G401 (cell line): ENCODE measurements around the gene PDLIM5. TPM values are rescaled to one million over a fixed set of nuclear protein-coding genes. Genes with fewer than 3 reads are reported as not detected.
A peak's percentile ranks its signal among the peaks of the same experiment; 100 is the strongest.
"Not testable (repeated sequence)": the region's sequence is repeated elsewhere in the genome, so short reads cannot be mapped to it uniquely, and the experiment has no call there.

ENCODE experiments used
- DNase-seq: peaks from one replicate; pipeline ENCODE4 v3.0.0-alpha.2; 2015; ENCODE audit warnings: low spot score
- in situ Hi-C: cut with HindIII; loops from 2 replicates; pipeline ENCODE4 v1.10.0; 2016; ENCODE audit warnings: low sequenced_read_pairs, mixed read lengths
- total RNA-seq: library from RNA; depleted of rRNA; stranded (reverse); fragments of >200 nt; shearing (Covaris generic); gene quantifications from 2 replicates; pipeline ENCODE4 v1.2.3, GENCODE V29; 2014; rRNA removed

The PDLIM5 gene, protein sequence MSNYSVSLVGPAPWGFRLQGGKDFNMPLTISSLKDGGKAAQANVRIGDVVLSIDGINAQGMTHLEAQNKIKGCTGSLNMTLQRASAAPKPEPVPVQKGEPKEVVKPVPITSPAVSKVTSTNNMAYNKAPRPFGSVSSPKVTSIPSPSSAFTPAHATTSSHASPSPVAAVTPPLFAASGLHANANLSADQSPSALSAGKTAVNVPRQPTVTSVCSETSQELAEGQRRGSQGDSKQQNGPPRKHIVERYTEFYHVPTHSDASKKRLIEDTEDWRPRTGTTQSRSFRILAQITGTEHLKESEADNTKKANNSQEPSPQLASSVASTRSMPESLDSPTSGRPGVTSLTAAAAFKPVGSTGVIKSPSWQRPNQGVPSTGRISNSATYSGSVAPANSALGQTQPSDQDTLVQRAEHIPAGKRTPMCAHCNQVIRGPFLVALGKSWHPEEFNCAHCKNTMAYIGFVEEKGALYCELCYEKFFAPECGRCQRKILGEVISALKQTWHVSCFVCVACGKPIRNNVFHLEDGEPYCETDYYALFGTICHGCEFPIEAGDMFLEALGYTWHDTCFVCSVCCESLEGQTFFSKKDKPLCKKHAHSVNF
- 0.06 TPM in 1 of 2 replicates, not detected in the other for total RNA-seq

- peak; percentile 61 for DNase-seq
- in situ Hi-C loops, result no loop called here
Measured at GRCh38 chr4:94451695-94452475, at the start of gene PDLIM5. TSS of gene PDLIM5 (plus strand) at chr4:94451942. CDS start at chr4:94455289, 3,347 bp downstream.

DNA sequence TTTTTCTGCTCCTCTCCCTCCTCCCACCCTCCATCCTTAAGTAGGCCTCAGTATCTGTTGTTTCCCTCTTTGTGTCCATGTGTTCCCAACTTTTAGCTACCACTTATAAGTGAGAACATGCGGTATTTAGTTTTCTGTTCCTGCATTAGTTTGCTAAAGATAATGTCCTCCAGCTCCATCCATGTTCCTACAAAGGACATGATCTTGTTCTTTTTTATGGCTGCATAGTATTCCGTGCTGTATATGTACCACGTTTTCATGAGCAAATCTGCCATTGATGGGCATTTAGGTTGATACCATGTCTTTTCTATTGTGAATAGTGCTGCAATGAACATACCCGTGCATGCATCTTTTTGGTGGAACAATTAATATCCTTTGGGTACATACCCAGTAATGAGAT lies 49.3 kb upstream of the PDLIM5 start:
- in situ Hi-C loops, DNase-seq: not testable (repeated sequence)

- in situ Hi-C loops, result no loop called here
- no peak for DNase-seq
Measured at GRCh38 chr4:94403751-94404150, 48.0 kb upstream of the PDLIM5 start.

DNA sequence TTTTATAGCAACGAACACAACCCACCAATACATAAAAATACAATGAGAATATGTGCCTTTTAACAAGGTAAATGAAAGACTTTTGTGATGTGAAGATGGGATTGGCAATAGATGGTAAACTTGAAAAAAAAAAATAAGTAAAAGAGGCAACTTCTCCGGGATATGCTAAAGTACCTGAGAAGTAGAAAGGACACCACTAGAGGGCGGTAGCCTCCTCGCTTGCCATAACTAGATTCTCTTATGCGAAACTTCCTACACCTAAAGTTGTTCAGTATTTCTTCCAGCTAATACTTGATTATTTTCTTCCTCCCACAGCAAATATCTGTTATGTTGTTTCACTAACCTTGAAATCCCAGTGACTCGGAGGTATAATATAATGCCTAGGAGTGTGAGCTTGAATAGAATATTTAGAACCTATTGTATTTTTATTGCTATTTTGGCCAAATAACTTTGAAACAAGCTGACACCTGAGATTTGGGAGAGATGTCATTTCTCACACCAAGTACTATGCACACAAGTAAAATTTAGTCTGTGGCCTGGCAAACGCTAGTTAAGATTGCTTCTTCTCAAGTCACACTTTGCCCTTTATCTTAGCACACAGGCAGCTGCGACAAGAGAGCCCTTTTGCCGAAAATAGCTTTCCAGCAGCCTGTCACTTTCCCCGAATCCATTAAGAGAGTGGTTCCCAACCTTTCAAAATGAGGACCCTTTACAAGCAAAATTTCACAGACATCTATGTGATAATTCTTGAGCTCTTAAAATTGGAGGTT lies 44.9 kb upstream of the PDLIM5 start:
- peak; percentile 55 for DNase-seq
- in situ Hi-C loops, result no loop called here

DNA sequence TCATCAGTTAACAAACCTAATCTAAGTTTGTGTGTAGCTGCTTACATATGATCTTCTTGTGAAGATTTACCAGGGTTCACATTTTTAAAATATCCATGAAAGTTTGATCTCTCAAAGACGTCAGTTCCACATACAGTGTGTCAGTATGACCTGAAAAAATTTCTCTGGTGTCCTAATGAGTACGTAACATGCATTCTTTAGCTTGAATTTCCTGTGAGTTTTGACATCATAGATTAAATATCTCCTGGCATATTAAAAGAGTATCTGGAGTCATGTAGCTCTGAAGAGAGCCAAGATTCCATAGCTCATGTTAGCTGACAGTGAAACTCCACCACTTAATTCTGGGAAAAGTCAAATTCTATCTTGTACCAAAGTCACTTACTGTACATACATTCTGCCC lies 43.9 kb upstream of the PDLIM5 start:
- no peak for DNase-seq
- in situ Hi-C loops, result no loop called here

DNA sequence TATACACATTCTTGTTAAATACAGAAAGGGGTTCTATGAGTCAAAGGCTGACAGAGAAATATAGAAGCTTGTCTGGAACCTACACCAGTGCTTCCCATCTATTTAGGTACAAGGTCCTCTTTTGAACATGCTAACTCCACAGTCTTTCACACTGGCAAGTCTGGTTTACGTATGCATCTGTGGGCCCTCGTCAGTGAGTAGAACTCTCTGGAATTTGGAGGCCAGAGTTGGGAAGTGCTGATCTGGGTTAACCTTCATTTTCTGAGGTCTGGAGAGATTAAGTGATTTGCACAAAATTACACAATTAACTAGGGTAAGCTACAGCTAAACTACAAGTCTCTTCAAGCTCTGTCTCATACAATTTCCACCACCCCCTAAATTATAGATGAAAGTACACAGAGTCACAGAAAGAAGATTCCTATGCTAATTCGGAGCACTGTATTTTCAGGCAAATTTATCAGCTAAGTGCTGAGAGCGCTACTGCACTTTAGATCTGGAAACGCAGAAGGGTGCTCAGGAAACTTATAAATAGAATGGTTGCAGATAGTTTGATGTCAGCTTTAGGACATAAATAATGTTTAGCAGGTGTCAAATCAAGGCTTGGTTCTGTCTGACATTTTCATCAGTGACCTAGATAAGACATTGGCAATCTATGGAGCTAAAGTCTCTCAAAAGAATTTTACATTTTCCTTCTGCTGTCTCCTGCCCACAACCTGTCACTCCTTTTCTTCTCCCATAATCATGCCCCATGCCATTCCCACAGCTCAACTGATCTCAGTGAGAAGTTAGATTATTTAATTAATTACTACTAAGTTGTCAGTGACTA lies 43.0 kb upstream of the PDLIM5 start:
- DNase-seq, result no peak
- in situ Hi-C loops, result no loop called here

DNA sequence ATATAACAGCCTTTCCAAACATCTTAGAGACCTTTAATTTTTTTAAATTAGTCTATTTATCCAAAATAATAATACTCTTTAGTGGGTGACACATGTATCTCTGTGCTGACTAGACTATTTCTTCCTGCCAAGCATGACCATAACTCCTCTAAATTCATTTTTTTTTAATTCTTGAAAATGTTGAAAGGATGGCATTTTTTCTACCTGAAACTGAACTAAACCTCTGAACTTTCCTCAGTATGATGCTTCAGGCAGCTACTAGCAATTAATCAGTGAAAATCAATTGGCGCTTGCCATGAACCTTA lies 42.4 kb upstream of the PDLIM5 start:
- in situ Hi-C loops, result no loop called here

GRCh38 chr4:94409962-94410361 lies 41.8 kb upstream of the PDLIM5 start:
- DNase-seq, result no peak
- in situ Hi-C loops, result no loop called here

More for the DNA sequence above, 42.4 kb upstream of the PDLIM5 start:
- DNase-seq, result no peak

GRCh38 chr4:94410678-94411206 lies 41.0 kb upstream of the PDLIM5 start:
- in situ Hi-C loops, result no loop called here

GRCh38 chr4:94411296-94411695 lies 40.4 kb upstream of the PDLIM5 start:
- DNase-seq, result no peak
- in situ Hi-C loops, result no loop called here

More at GRCh38 chr4:94410678-94411206, 41.0 kb upstream of the PDLIM5 start:
- DNase-seq, result no peak

DNA sequence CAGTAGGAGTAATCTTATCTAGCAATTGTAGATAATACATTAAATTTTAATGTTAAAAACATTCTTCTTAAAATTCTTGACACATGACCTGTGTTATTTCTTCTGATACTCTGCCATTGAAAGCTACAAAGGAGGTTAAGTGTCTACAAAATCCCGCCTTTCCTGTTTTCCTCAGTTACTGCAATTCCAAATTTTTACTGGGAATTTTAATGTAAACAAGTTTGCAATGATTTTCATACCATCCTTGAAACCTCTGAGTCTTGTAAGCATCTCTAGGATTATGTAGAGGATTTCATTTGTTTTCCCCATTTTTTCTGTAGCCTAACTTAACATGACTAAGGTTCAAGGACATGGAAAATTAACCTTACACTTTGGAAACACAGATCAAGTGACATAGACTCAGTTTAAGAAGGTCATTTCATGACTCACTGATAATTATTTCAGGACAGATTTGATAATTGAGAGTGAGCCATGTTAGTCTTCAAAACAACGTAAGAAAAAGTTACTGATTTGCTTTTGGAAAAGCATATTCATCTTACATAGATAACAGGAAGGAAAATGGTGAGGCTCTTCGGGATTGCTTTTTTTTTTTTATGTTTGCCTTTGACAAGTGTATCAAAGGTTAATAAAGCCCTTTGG lies 39.6 kb upstream of the PDLIM5 start:
- in situ Hi-C loops, result no loop called here
- DNase-seq, result no peak

GRCh38 chr4:94412658-94413038 lies 39.1 kb upstream of the PDLIM5 start:
- DNase-seq, result no peak
- in situ Hi-C loops, result no loop called here

DNA sequence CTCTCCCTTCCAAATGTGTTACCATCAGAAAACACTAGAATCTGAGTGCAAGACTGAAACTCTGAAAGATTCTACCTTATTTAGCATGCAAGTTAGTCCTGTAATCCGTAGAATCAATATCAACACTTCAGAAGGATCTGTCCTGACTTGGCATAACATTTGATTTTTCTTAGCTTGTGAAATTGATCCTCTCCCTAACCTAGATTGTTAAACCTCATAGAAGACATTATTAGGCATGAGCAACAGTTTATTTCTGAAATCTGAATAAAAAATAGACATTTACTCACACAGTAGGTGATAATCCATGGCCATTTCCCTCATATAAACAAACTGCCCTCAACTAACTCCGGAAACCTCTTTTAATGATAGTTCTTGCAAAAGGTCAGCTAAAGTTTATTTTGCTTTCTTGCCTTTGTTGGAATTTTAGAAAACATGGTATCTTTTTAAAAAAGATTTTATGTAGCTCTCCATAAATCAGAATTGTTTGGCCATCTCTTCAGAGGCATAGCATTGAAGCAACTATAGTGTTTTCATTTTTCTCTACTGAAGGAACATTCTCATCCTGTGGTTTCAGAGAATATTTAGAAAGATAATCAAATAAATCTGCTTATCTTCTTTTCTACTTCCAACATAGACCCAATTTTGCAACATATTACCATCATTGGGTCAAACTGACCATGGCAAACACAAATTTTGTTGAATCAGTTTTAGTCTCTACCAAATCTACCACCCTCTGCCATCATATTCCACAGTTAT lies 38.5 kb upstream of the PDLIM5 start:
- DNase-seq, result no peak
- in situ Hi-C loops, result no loop called here

- in situ Hi-C loops, result no loop called here
- DNase-seq, result no peak
Measured at GRCh38 chr4:94414907-94415306, 36.8 kb upstream of the PDLIM5 start.

GRCh38 chr4:94415448-94415847 lies 36.3 kb upstream of the PDLIM5 start:
- no peak for DNase-seq
- in situ Hi-C loops, result no loop called here

DNA sequence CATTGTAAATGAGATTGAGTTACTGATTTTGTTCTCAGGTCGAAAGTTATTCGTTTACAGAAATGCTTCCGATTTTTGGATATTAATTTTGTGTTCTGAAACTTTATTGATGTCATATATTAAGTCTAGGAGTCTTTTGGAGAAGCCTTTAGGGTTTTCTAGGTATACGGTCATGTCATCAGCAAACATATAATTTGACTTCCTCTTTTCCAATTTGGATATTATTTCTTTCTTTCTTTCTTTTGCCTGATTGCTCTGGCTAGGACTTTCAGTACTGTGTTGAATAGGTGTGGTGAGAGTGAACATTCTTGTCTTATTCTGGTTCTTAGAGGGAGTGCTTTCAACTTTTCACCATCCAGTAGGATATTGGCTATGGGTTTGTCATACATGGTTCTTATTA lies 35.4 kb upstream of the PDLIM5 start:
- in situ Hi-C loops, result no loop called here
- no peak for DNase-seq

GRCh38 chr4:94416981-94417380 lies 34.8 kb upstream of the PDLIM5 start:
- in situ Hi-C loops, result no loop called here
- no peak for DNase-seq
